ENCODE results near the gene NUP62. TPM values are rescaled to one million over a fixed set of nuclear protein-coding genes. Genes with fewer than 3 reads are reported as not detected.
"Not testable (repeated sequence)": the region's sequence is repeated elsewhere in the genome, so short reads cannot be mapped to it uniquely, and the experiment has no call there.

Gene NUP62
- total RNA-seq, 1 experiment from 2014 or later = 54.6 TPM

- H3K4me3 ChIP-seq (ENCODE audit: low read depth in 2 of 2, low read length in 2 of 2); POLR2A ChIA-PET; BruUV-seq (replicated peaks); H3K4me1 ChIP-seq (ENCODE audit: control insufficient read depth, insufficient read depth, low read length); in situ Hi-C loops (cut with HindIII; ENCODE audit: low pct_unique_long_range_greater_than_20kb, low sequenced_read_pairs); CTCF ChIA-PET; H3K9me3 ChIP-seq (ENCODE audit: control insufficient read depth, insufficient read depth, low read depth, low read length); intact Hi-C loops (cut with micrococcal nuclease; ENCODE audit: unreplicated experiment); DNase-seq (ENCODE audit: low read depth, low spot score); H3K27me3 ChIP-seq (ENCODE audit: control insufficient read depth, insufficient read depth, low read length); H3K36me3 ChIP-seq (ENCODE audit: control insufficient read depth, insufficient read depth, low read length); H3K27ac ChIP-seq (ENCODE audit: low read length): not testable (repeated sequence)
- ATAC-seq = 0 out of 2 replicates have a peak, but pooled peaks have one; percentile 46
These were observed 31.7 kb upstream of the NUP62 start, which contains the start of gene SIGLEC11 for GRCh38 chr19:49960980-49961379. SIGLEC11 (minus strand) TSS chr19:49961172; CDS start chr19:49961081, 91 bp downstream.

GRCh38 chr19:49959892-49960291 lies 30.6 kb upstream of the NUP62 start:
- H3K27ac ChIP-seq (ENCODE audit: low read length); in situ Hi-C loops (cut with HindIII; ENCODE audit: low pct_unique_long_range_greater_than_20kb, low sequenced_read_pairs); BruUV-seq (replicated peaks); H3K4me1 ChIP-seq (ENCODE audit: control insufficient read depth, insufficient read depth, low read length); POLR2A ChIA-PET; H3K27me3 ChIP-seq (ENCODE audit: control insufficient read depth, insufficient read depth, low read length); H3K4me3 ChIP-seq (ENCODE audit: low read depth in 2 of 2, low read length in 2 of 2); intact Hi-C loops (cut with micrococcal nuclease; ENCODE audit: unreplicated experiment); CTCF ChIA-PET; H3K9me3 ChIP-seq (ENCODE audit: control insufficient read depth, insufficient read depth, low read depth, low read length); DNase-seq (ENCODE audit: low read depth, low spot score); H3K36me3 ChIP-seq (ENCODE audit: control insufficient read depth, insufficient read depth, low read length): not testable (repeated sequence)
- peak; percentile 46; the same call in 1 of the 2 replicates for ATAC-seq

GRCh38 chr19:49958596-49958995 lies 29.3 kb upstream of the NUP62 start:
- CTCF ChIA-PET; H3K9me3 ChIP-seq (ENCODE audit: control insufficient read depth, insufficient read depth, low read depth, low read length): not testable (repeated sequence)
- ATAC-seq = 0 out of 2 replicates have a peak, but pooled peaks have one; percentile 32

GRCh38 chr19:49958144-49958543 lies 28.8 kb upstream of the NUP62 start:
- BruUV-seq (replicated peaks); H3K27ac ChIP-seq (ENCODE audit: low read length); H3K4me3 ChIP-seq (ENCODE audit: low read depth in 2 of 2, low read length in 2 of 2); H3K27me3 ChIP-seq (ENCODE audit: control insufficient read depth, insufficient read depth, low read length); in situ Hi-C loops (cut with HindIII; ENCODE audit: low pct_unique_long_range_greater_than_20kb, low sequenced_read_pairs); intact Hi-C loops (cut with micrococcal nuclease; ENCODE audit: unreplicated experiment); H3K4me1 ChIP-seq (ENCODE audit: control insufficient read depth, insufficient read depth, low read length); POLR2A ChIA-PET; DNase-seq (ENCODE audit: low read depth, low spot score); ATAC-seq; H3K36me3 ChIP-seq (ENCODE audit: control insufficient read depth, insufficient read depth, low read length); H3K9me3 ChIP-seq (ENCODE audit: control insufficient read depth, insufficient read depth, low read depth, low read length); CTCF ChIA-PET: not testable (repeated sequence)

More at GRCh38 chr19:49958596-49958995, 29.3 kb upstream of the NUP62 start:
- POLR2A ChIA-PET; H3K4me3 ChIP-seq (ENCODE audit: low read depth in 2 of 2, low read length in 2 of 2); in situ Hi-C loops (cut with HindIII; ENCODE audit: low pct_unique_long_range_greater_than_20kb, low sequenced_read_pairs); intact Hi-C loops (cut with micrococcal nuclease; ENCODE audit: unreplicated experiment); H3K27me3 ChIP-seq (ENCODE audit: control insufficient read depth, insufficient read depth, low read length); H3K27ac ChIP-seq (ENCODE audit: low read length); BruUV-seq (replicated peaks); H3K36me3 ChIP-seq (ENCODE audit: control insufficient read depth, insufficient read depth, low read length); DNase-seq (ENCODE audit: low read depth, low spot score); H3K4me1 ChIP-seq (ENCODE audit: control insufficient read depth, insufficient read depth, low read length): not testable (repeated sequence)

GRCh38 chr19:49957262-49957915 lies 28.1 kb upstream of the NUP62 start:
- no peak for TF ChIP-seq POLR2AphosphoS5 (IDR thresholded peaks at IDR 0.05; ENCODE audit: low read depth, low read length)
- TF ChIP-seq TCF7L2 (IDR thresholded peaks at IDR 0.05; ENCODE audit: low read depth, low read length) = no peak
- TF ChIP-seq CTCF (IDR thresholded peaks at IDR 0.05) = no peak
- TF ChIP-seq SIN3A (IDR thresholded peaks at IDR 0.05; ENCODE audit: borderline replicate concordance, insufficient read depth, low read depth, low read length) = no peak
- no peak for TF ChIP-seq REST (IDR thresholded peaks at IDR 0.05; ENCODE audit: insufficient read depth in 1 of 2, low read depth in 2 of 2, low read length in 1 of 2)
- ATAC-seq = no peak
- ChIA-PET POLR2A (no interaction called here), CTCF (no interaction called here)
- intact Hi-C loops (cut with micrococcal nuclease; ENCODE audit: unreplicated experiment) = no loop called here
- in situ Hi-C loops (cut with HindIII; ENCODE audit: low pct_unique_long_range_greater_than_20kb, low sequenced_read_pairs) = no loop called here
- Histone ChIP-seq H3K36me3 (ENCODE audit: control insufficient read depth, insufficient read depth, low read length) (no peaks in the 10 kb centered on the region), H3K9me3 (ENCODE audit: control insufficient read depth, insufficient read depth, low read depth, low read length) (no peaks in the 10 kb centered on the region), H3K4me1 (ENCODE audit: control insufficient read depth, insufficient read depth, low read length) (no peaks in the 10 kb centered on the region), H3K27me3 (ENCODE audit: control insufficient read depth, insufficient read depth, low read length) (no peaks in the 10 kb centered on the region), H3K27ac (ENCODE audit: low read length) (no peak overlapping the region), H3K4me3 (ENCODE audit: low read depth in 2 of 2, low read length in 2 of 2) (no peak overlapping the region)
- no peak for DNase-seq (ENCODE audit: low read depth, low spot score)
- no TSS peak for BruUV-seq (replicated peaks)

Measured in Panc1 (cell line).